Stimulated activated CD4-positive, alpha-beta T cell treated with anti-CD3 and anti-CD28 coated beads, Interleukin-2, amount 100 ng/mL, for 24 hours (primary cell): ENCODE measurements around the gene MFNG.
"Not testable (repeated sequence)": the region's sequence is repeated elsewhere in the genome, so short reads cannot be mapped to it uniquely, and the experiment has no call there.

ENCODE experiments used
- DNase-seq, 2 donors: peaks; one replicate each; pipeline ENCODE4 v3.0.0-alpha.2; 2020

Gene MFNG

GRCh38 chr22:37472418-37473006 is 13.7 kb downstream of the MFNG start:
- DNase-seq = peak; percentile 43 to 49

- no peak for DNase-seq
These were observed 14.3 kb downstream of the MFNG start for GRCh38 chr22:37471727-37472417.

DNA sequence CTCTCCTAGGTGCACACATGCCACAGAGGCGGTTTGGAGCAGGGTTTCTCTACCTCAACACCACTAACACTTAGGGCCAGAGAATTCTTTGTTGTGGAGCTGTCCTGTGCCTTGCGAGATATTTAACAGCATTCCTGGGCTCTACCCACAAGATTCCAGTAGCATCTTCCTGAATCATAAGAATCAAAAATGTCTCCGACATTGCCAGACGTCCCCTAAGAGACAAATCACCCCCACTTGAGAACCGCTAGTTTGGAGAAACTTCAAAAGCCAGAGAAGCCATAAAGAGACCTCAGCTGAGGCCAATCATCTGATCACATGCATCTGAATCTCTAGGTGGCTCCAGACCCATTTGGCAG is 16.1 kb downstream of the MFNG start:
- DNase-seq = no peak

DNA sequence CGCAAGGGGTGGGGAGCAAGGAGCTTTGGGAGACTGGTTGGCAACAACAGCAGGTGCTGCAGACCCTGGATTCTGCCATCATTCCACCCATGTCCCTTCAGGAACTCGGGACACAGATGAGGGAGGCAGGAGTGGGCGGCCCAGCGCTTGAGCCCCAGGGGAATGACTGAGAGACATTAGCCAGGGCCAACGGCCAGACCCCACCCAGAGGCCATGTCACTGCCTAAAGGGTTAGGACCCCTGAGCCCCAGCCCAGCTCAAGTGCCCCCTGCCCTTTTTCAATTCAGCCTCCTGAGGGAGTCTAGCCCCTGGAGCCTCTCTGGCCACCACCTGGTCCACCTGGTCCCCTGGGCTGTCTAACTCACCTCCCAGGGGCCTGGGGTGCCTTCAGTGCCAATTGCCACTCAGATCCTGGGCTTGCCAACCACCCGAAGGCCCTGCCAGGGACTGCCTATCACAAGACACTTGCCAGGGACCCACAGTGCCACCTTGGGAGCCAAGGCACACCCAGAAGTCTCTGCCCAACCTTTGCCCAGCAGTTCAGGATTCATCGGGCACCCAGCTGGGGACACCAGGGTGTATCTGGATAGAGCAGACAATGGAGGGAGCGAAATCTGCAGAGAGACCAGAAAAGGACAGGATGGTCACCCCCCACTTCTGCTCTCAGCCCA is 16.6 kb downstream of the MFNG start:
- no peak for DNase-seq

- DNase-seq = not testable (repeated sequence)
These were observed 17.9 kb downstream of the MFNG start for GRCh38 chr22:37468201-37468695.

DNA sequence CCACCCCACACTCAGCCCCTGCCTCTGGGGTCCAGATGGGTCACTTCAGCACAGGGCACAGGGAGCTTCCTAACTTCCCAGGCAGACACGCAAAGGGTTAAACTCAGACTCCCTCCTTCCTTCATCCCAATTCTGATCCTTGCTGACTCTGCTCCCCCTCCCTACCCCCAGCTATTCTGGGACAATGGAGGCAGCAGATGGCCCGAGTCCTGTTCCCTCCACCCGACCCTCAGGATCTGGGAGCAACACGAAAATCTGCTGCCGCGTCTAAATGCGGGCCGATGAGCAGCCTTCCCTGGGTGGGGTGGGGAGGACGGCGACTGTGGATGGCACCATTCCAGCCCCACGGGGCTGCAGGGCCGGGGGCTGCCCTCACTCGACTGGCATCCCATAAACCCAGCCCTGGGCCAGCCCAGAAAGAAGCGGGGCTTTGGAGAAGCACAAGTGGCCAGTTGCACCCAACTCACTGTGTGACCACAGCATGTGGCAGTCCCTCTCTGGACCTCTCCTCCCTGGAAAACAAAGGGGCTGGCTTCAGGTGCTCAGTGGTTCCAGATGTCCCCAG is 18.7 kb downstream of the MFNG start:
- no peak for DNase-seq

- no peak for DNase-seq
These were observed 22.0 kb downstream of the MFNG start for GRCh38 chr22:37464181-37464580.

GRCh38 chr22:37462983-37463382 is 23.2 kb downstream of the MFNG start:
- no peak for DNase-seq

- DNase-seq = no peak
These were observed 23.7 kb downstream of the MFNG start for GRCh38 chr22:37462436-37462835.

- DNase-seq = no peak
These were observed 24.2 kb downstream of the MFNG start for GRCh38 chr22:37461961-37462360.

GRCh38 chr22:37460684-37461083 is 25.5 kb downstream of the MFNG start:
- no peak for DNase-seq

GRCh38 chr22:37459206-37459605 is 27.0 kb downstream of the MFNG start:
- no peak for DNase-seq

DNA sequence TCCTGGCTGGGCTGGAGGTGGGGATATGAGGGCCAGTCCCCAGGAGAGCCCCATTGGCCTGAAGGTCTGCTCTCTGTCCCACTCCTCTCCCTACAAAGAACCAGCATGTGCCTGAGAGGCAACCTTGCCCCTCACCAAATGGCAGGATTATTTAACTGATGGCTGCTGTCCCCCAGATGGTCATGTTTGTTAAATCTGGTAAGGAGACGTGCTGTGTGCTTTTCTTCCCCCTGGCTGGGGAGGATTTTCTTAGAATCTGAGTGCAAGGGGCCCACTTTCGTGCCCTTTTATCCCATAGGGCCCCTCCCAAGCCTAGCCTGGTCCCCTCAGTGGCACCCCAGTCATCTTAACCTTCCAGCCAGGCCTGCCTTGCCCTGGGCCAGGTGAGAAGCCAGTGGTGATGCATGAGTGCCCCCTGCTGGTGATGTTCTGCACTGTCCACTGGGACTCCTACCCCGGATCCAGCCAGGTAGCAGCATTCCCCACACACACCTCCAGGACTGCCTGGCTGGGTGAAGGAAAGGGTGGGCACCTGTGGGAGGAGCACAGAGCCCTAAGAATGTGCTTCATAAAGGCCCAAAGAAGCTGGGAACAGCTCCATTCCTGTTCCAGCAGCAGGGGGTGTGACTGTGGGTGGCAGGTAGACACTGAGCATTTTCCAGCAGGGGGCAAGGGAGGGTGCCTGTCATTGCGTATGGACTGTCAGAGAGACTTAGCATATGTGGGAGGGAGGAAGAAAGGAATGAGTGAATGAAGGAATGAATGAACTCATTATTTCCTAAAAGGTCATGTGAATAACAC is 28.9 kb downstream of the MFNG start:
- peak; percentile 90 to 92 for DNase-seq

GRCh38 chr22:37456346-37456745 is 29.8 kb downstream of the MFNG start:
- no peak for DNase-seq

DNA sequence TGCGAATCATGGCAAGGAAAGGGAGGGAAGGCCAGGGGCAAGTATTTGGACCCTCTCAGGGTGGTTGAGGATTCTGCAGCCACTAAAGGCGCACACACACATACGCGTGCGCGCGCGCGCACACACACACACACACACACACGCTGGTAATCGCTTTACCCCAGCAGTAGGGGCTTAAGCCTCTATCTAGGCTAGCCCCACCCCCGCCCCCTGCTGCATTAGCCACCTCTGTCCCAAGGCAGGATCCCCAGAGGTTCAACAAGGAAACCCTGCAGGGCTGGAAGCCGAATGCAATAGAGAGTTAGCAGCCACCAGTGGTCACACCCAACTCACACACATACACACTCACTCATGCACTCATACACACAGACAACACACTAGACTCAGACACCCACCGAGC is 30.3 kb downstream of the MFNG start:
- no peak for DNase-seq

GRCh38 chr22:37454857-37455686 is 31.1 kb downstream of the MFNG start:
- no peak for DNase-seq

GRCh38 chr22:37453696-37454095 is 32.5 kb downstream of the MFNG start:
- no peak for DNase-seq

GRCh38 chr22:37451218-37451617 is 35.0 kb downstream of the MFNG start:
- no peak for DNase-seq

DNA sequence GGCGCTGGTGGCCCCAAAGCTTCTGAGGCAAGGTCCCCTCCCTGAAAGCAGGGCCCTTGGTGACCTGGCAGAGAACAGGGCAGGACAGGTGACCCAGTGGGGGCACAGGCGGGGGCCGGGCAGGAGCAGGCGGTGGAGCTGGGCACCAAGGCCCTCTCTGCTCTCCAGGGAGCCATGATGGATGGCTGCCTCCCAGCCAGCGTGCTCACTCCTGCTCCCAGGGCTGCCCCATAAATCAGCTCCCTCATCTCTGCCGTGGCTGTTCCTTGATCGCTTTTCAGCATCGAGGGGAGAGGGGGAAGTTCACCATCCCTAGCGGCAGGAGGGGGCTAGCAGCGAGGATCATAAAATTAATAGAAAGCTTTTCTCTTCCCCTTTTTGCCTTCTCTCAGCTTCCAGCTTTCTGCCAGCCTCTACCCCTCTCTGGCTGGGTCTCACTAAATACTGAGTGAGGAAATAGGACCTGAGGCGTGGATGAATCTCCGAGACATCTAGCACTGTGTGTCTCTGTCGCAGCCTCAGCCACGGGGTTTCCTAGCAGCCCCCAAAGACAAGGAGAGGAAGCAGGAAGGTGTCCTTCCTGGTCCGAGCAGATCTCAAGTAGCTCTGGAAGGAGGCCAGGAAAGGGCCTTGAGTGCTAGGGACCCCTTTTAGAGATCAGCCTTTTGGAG is 36.7 kb downstream of the MFNG start:
- no peak for DNase-seq

DNA sequence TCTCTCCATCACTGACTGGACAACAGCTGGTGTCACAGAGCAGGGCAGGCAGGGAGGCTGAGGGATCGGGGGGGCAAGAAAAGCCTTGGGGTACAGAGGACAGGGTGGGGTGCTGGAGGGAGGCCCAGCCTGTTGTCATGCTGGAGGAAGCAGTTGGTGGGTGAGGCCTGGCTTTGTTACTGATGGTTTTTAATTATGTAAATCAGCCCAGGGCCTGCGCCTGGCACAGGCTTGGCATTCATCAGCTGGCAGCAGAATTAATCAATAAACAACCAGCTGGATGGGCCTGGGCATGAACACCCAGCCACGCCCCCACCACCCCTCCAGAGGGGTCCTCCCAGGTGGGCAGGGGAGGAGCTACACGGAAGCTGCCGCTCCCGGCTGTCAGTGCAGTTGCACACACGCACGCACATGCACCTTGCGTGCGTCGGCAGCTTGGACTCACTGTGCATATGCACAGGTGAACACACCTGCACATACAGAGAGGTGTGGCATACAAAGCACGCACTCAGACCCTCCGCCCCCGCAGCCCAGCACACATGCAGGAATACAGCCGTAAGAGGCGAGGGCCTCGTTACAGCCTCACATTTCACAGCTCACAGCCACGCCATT is 37.6 kb downstream of the MFNG start:
- DNase-seq = no peak

GRCh38 chr22:37445501-37445900 is 40.7 kb downstream of the MFNG start:
- no peak for DNase-seq
